NK-92 treated with Interleukin-12 subunit alpha and Interleukin-12 subunit beta, amount 100 ng/mL, for 24 hours (cell line): Measurements from ENCODE around the gene MYO1B.

ENCODE experiments used
- DNase-seq: peaks from one replicate; lab custom pipeline; 2025; lab: John Stamatoyannopoulos, UW

MYO1B gene

GRCh38 chr2:191322828-191323506 lies 77.8 kb downstream of the MYO1B start:
- DNase-seq: no peak

GRCh38 chr2:191325651-191326365 lies 80.6 kb downstream of the MYO1B start:
- no peak for DNase-seq

- DNase-seq: no peak
These were observed 82.3 kb downstream of the MYO1B start for GRCh38 chr2:191327484-191327883.

GRCh38 chr2:191328150-191328809 lies 83.1 kb downstream of the MYO1B start:
- DNase-seq: no peak

DNA sequence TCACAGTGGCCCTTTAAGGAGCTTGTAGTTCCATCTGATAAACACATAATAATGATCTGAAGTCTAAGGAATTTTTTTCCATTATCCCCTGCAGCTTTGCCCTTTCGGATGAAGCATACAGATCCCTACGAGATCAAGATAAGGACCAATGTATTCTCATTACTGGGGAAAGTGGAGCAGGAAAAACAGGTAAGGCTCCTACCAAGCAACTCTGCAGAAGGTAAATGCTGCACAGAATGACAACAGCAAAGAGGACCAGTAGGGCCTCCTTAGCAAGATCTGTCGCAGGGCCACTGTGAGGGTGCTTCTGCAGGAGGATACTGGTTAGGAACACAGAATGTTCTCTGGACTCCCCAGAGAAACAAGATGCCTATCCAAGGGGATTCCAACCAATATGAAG lies 84.6 kb downstream of the MYO1B start:
- DNase-seq: no peak

- DNase-seq: no peak
These were observed 88.7 kb downstream of the MYO1B start for GRCh38 chr2:191333911-191334357.

GRCh38 chr2:191335875-191336464 lies 90.8 kb downstream of the MYO1B start:
- no peak for DNase-seq

GRCh38 chr2:191341436-191341835 lies 96.2 kb downstream of the MYO1B start:
- DNase-seq: no peak

DNA sequence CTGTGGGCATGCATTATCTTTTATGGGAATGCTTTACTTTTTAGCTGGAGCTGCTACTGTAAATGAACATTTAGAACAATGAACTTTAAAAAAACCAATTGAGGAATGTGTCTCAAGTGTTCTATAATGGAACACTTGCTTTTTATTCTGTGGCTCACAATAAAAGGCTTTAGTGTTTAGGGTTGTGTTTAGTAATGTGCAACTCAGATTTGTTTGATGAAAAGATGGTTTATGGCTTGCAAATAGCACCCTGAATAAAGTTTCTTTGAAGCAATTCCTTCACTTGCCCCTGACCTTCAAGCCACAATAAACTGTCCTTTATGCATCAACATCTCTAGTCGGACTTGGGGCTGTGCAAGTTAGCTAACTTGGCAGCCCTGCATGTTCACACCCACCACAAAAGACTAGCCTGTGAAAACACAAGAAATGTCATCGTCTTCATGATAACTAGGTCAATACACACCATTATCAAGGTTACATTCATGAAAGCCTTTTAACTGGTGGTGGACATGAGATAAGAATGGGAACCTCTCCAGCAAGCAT lies 98.7 kb downstream of the MYO1B start:
- no peak for DNase-seq

GRCh38 chr2:191345788-191346187 lies 100.6 kb downstream of the MYO1B start:
- no peak for DNase-seq

- DNase-seq: no peak
These were observed 102.0 kb downstream of the MYO1B start for GRCh38 chr2:191347154-191347553.

GRCh38 chr2:191347881-191348280 lies 102.7 kb downstream of the MYO1B start:
- DNase-seq: no peak

DNA sequence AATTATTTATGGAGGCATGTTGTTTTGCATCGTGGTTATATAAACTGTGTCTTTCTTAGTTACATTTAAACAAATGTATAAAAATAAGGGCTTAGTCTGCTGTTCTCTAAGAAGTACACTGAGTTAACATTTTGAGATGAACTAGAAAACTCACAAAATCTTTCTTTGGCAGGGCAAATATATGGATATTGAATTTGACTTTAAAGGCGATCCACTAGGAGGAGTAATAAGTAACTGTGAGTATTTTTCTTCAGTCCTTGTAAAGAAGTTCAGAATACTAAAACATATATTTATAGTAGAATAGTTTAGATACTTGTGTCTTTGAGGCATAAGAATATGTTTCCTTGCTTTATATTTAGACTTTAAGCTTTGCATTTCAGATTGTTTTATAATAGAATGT lies 104.8 kb downstream of the MYO1B start:
- no peak for DNase-seq

DNA sequence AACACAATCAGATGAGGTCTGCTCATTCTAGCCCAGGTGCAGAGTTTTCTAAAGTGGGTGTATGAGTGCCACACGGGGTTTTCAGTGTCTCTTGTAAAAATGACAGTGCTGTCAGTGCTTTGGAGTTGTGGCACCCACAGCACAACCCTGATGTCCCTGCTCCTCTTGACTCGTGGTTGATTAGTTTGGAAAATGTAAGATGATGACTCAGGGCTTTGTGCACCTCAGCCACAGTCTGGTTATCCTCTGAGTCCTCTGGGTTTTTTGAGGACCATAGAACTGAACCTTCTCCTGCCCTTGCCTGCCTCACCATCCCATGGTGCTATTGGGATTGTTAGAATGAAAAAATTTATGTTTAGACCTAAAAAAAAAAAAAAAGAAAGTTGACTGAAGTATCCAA lies 105.6 kb downstream of the MYO1B start:
- DNase-seq: no peak

- DNase-seq: no peak
These were observed 106.1 kb downstream of the MYO1B start for GRCh38 chr2:191351298-191351697.

DNA sequence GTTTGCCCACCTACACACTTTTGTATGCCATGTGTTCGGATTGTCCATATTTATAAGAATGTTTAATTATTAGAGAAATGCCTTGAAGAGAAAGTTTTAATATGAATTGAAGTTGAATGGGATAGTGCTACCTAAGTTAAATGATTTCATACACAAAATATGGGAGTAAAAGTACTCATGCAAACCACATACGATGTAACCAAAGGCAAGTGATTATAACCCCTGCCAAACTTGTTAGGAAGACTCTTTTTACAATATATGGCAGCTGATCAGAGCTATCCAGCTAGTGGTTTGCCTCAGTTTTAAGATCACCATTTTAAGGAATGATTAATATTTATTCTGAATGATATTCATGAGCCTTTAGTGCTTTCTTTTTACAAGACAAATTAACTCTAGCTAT lies 106.7 kb downstream of the MYO1B start:
- no peak for DNase-seq

- no peak for DNase-seq
These were observed 107.3 kb downstream of the MYO1B start for GRCh38 chr2:191352536-191352935.

GRCh38 chr2:191355170-191355758 lies 110.1 kb downstream of the MYO1B start:
- peak; percentile 15 for DNase-seq

DNA sequence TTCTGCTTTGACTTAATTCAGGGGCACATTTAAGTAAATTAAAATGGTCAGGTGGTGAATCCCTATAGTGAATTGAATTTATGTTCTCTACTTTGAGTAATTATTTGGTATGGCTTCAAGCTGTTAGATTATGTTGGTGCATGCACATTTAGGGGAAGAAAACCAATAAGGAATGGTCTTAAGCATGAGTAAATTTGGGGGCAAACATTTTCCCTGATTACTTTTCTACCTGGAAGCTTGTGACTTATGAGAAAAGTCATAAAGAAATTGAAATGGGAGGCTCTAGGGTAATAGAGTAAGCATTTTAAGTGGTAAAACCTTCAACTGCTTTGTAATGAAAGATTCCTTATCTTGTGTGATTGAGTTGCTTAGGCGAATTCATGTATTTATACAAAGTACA lies 112.5 kb downstream of the MYO1B start:
- DNase-seq: no peak

- DNase-seq: no peak
These were observed 113.3 kb downstream of the MYO1B start for GRCh38 chr2:191358325-191359025.

DNA sequence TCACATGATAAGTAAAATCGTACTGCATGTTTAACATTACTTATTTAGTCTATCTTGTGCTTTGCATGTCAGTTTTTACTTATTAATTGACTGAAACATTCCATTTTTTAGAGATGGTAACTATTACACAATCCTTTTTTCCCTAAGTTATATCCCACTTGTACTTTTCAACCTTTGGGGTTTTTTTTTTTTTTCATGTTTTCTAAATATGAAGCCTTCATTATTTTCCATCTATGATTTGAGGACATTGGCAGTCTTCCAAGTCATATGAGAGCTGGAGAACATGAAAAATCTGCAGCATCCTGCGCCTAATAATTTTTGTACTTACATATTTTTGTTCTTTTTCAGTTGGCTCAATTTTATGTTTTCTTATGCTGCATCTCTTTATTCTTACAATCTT lies 113.9 kb downstream of the MYO1B start:
- DNase-seq: no peak
